B cell (primary cell): ENCODE measurements around the gene CEP63.

ENCODE experiments used
- EZH2 ChIP-seq: IDR thresholded peaks from 2 replicates; pipeline ENCODE4 v1.6.1; 2012; ENCODE audit warnings: borderline replicate concordance, low read depth, mild to moderate bottlenecking, moderate library complexity, low read length; ENCODE audit not compliant: insufficient read depth, poor library complexity, severe bottlenecking
- TF ChIP-seq, protein P1 (sequence below): fragments of 200-600 bp; IDR thresholded peaks from one replicate; pipeline ENCODE4 v1.8.0; 2022; ENCODE audit warnings: antibody characterized with exemption, mild to moderate bottlenecking

DNA sequence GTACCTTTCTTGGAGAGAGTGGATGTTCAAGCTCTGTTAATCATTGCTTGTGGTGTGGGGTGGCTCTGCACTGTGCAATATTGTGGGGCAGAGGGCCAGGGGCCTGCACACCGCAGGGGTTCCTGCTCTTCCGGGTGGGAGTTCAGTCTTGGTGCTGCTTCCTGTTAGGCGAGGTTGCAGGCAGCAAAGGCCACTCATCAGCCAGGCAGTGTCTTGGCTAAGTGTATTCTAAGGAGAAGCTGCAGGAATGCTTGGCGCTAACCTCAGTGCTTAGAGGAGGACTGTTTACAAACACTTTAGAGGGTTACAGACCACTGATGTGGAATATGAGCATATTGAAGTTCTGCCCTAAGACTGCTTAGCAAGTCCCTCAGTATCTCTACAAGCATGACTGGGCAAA lies 81.7 kb downstream of the CEP63 start:
- TF ChIP-seq, protein P1, sequence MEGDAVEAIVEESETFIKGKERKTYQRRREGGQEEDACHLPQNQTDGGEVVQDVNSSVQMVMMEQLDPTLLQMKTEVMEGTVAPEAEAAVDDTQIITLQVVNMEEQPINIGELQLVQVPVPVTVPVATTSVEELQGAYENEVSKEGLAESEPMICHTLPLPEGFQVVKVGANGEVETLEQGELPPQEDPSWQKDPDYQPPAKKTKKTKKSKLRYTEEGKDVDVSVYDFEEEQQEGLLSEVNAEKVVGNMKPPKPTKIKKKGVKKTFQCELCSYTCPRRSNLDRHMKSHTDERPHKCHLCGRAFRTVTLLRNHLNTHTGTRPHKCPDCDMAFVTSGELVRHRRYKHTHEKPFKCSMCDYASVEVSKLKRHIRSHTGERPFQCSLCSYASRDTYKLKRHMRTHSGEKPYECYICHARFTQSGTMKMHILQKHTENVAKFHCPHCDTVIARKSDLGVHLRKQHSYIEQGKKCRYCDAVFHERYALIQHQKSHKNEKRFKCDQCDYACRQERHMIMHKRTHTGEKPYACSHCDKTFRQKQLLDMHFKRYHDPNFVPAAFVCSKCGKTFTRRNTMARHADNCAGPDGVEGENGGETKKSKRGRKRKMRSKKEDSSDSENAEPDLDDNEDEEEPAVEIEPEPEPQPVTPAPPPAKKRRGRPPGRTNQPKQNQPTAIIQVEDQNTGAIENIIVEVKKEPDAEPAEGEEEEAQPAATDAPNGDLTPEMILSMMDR: no peak
- no peak for TF ChIP-seq EZH2
